GM18505 (cell line): ENCODE data around the gene MYMX.

Source experiments
- ATAC-seq: cut with Tn5 transposase; IDR thresholded peaks from one replicate; pipeline ENCODE4 v1.9.1; 2021; ENCODE audit not compliant: unreplicated experiment
- POLR2A ChIP-seq: IDR thresholded peaks from 4 replicates; pipeline ENCODE4 v1.6.1; 2011; ENCODE audit warnings: borderline replicate concordance; ENCODE audit not compliant: insufficient read depth, insufficient read length; ENCODE audit errors: extremely low read depth

Gene MYMX

GRCh38 chr6:44258921-44259320 lies 42.2 kb downstream of the MYMX start:
- no peak for TF ChIP-seq POLR2A
- no peak for ATAC-seq

- TF ChIP-seq POLR2A = no peak
- no peak for ATAC-seq
Measured at GRCh38 chr6:44260011-44260410, 43.3 kb downstream of the MYMX start.

- ATAC-seq = no peak
- peak; percentile 46 for TF ChIP-seq POLR2A
Measured at GRCh38 chr6:44260451-44261297, 43.9 kb downstream of the MYMX start.

GRCh38 chr6:44261581-44261980 lies 44.9 kb downstream of the MYMX start:
- ATAC-seq = no peak
- TF ChIP-seq POLR2A = no peak

GRCh38 chr6:44262467-44263353 lies 46.0 kb downstream of the MYMX start:
- no peak for ATAC-seq

GRCh38 chr6:44263354-44264100 lies 46.8 kb downstream of the MYMX start:
- no peak for ATAC-seq

More at GRCh38 chr6:44262467-44263353, 46.0 kb downstream of the MYMX start:
- no peak for TF ChIP-seq POLR2A

GRCh38 chr6:44264154-44265006 lies 47.7 kb downstream of the MYMX start:
- peak; percentile 48 for TF ChIP-seq POLR2A
- peak; percentile 22 for ATAC-seq

More at GRCh38 chr6:44263354-44264100, 46.8 kb downstream of the MYMX start:
- TF ChIP-seq POLR2A = peak; percentile 74

GRCh38 chr6:44265007-44265721 lies 48.4 kb downstream of the MYMX start, which contains the start of gene NFKBIE:
Gene NFKBIE, minus strand, starts transcription at chr6:44265551. Its CDS starts 205 bp downstream, at chr6:44265346.
- peak; percentile 41 for ATAC-seq
- TF ChIP-seq POLR2A = peak; percentile 80

- ATAC-seq = no peak
- TF ChIP-seq POLR2A = no peak
Measured at GRCh38 chr6:44265722-44266233, 49.1 kb downstream of the MYMX start.

GRCh38 chr6:44266347-44266746 lies 49.6 kb downstream of the MYMX start:
- no peak for ATAC-seq
- no peak for TF ChIP-seq POLR2A

- TF ChIP-seq POLR2A = no peak
- ATAC-seq = no peak
Measured at GRCh38 chr6:44267252-44267651, 50.5 kb downstream of the MYMX start.
